ENCODE data around the gene STXBP3.

DNA sequence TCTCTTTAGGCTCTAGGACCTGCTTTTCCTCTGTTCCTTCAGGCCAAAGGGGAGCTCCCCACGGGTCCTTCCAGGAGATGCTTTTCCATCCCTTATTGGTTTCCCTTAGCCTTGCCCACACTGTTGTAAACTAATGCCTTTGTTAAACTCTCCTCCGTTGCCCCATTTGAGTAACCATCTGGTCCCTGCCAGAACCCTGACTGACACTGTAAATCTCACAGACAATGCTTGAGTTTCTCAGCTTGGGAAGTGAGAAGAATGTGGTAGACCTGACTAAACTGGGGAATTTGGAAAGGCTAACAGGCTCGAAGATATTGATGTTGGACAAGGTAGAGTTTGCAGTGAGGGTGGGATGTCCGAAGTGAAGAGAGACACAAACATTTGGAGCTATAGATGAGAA is 99.0 kb downstream of the STXBP3 start:
- TF ChIP-seq, protein P1, sequence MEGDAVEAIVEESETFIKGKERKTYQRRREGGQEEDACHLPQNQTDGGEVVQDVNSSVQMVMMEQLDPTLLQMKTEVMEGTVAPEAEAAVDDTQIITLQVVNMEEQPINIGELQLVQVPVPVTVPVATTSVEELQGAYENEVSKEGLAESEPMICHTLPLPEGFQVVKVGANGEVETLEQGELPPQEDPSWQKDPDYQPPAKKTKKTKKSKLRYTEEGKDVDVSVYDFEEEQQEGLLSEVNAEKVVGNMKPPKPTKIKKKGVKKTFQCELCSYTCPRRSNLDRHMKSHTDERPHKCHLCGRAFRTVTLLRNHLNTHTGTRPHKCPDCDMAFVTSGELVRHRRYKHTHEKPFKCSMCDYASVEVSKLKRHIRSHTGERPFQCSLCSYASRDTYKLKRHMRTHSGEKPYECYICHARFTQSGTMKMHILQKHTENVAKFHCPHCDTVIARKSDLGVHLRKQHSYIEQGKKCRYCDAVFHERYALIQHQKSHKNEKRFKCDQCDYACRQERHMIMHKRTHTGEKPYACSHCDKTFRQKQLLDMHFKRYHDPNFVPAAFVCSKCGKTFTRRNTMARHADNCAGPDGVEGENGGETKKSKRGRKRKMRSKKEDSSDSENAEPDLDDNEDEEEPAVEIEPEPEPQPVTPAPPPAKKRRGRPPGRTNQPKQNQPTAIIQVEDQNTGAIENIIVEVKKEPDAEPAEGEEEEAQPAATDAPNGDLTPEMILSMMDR (IDR thresholded peaks at IDR 0.05; ENCODE audit: low read depth, low read length, missing input control), result no peak
- TF ChIP-seq GABPA (IDR thresholded peaks at IDR 0.05 in 1 of 2, conservative IDR thresholded peaks at IDR 0.05 in 1 of 2) (no peak), SP1 (IDR thresholded peaks at IDR 0.05) (no peak), RAD21 (IDR thresholded peaks at IDR 0.05) (no peak), TAF1 (conservative IDR thresholded peaks at IDR 0.05) (no peak), RXRA (IDR thresholded peaks at IDR 0.05) (no peak), EGR1 (IDR thresholded peaks at IDR 0.05; ENCODE audit: low read depth in 2 of 2) (no peak)
- TF ChIP-seq, protein P2, sequence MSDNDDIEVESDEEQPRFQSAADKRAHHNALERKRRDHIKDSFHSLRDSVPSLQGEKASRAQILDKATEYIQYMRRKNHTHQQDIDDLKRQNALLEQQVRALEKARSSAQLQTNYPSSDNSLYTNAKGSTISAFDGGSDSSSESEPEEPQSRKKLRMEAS (IDR thresholded peaks at IDR 0.05), result no peak
- TF ChIP-seq, protein P3, sequence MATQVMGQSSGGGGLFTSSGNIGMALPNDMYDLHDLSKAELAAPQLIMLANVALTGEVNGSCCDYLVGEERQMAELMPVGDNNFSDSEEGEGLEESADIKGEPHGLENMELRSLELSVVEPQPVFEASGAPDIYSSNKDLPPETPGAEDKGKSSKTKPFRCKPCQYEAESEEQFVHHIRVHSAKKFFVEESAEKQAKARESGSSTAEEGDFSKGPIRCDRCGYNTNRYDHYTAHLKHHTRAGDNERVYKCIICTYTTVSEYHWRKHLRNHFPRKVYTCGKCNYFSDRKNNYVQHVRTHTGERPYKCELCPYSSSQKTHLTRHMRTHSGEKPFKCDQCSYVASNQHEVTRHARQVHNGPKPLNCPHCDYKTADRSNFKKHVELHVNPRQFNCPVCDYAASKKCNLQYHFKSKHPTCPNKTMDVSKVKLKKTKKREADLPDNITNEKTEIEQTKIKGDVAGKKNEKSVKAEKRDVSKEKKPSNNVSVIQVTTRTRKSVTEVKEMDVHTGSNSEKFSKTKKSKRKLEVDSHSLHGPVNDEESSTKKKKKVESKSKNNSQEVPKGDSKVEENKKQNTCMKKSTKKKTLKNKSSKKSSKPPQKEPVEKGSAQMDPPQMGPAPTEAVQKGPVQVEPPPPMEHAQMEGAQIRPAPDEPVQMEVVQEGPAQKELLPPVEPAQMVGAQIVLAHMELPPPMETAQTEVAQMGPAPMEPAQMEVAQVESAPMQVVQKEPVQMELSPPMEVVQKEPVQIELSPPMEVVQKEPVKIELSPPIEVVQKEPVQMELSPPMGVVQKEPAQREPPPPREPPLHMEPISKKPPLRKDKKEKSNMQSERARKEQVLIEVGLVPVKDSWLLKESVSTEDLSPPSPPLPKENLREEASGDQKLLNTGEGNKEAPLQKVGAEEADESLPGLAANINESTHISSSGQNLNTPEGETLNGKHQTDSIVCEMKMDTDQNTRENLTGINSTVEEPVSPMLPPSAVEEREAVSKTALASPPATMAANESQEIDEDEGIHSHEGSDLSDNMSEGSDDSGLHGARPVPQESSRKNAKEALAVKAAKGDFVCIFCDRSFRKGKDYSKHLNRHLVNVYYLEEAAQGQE (IDR thresholded peaks at IDR 0.05), result no peak

Measured in liver (tissue), 3 donors.